DND-41 (cell line): ENCODE results near the gene DGUOK.

Experiments
- EZH2 ChIP-seq: IDR thresholded peaks from 3 replicates; pipeline ENCODE4 v1.6.1; 2012; ENCODE audit warnings: borderline replicate concordance, low read depth, mild to moderate bottlenecking, moderate library complexity, low read length, inconsistent platforms; ENCODE audit not compliant: severe bottlenecking
- TF ChIP-seq, protein P1 (sequence below): IDR thresholded peaks from 2 replicates; pipeline ENCODE4 v1.5.1; 2012; ENCODE audit warnings: borderline replicate concordance, low read length, moderate library complexity, mild to moderate bottlenecking; ENCODE audit not compliant: poor library complexity, severe bottlenecking; ENCODE audit errors: extremely low read depth

DNA sequence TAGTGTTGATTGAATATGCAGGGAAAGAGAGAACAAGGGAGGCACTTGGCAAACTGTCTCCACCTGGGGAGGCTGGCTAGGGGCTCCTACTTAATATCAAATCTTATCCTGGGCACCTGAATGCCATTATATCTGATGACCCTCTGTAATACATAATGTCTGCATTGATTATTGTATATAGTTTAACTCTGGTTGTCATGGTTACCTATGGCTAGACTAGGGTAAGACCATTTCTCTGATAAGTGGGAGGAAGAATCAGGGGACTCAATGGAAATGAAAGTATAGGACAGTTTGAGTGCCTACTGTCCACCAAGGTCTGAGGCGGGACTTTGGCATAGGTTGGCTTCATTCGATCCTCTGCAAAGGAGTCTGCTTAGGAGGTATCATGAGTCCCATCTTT is 50.8 kb downstream of the DGUOK start:
- TF ChIP-seq, protein P1, sequence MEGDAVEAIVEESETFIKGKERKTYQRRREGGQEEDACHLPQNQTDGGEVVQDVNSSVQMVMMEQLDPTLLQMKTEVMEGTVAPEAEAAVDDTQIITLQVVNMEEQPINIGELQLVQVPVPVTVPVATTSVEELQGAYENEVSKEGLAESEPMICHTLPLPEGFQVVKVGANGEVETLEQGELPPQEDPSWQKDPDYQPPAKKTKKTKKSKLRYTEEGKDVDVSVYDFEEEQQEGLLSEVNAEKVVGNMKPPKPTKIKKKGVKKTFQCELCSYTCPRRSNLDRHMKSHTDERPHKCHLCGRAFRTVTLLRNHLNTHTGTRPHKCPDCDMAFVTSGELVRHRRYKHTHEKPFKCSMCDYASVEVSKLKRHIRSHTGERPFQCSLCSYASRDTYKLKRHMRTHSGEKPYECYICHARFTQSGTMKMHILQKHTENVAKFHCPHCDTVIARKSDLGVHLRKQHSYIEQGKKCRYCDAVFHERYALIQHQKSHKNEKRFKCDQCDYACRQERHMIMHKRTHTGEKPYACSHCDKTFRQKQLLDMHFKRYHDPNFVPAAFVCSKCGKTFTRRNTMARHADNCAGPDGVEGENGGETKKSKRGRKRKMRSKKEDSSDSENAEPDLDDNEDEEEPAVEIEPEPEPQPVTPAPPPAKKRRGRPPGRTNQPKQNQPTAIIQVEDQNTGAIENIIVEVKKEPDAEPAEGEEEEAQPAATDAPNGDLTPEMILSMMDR = no peak
- no peak for TF ChIP-seq EZH2
